Measurements from ENCODE around the gene PDSS2. TPM values are rescaled to one million over a fixed set of nuclear protein-coding genes. Genes with fewer than 3 reads are reported as not detected.

PDSS2 gene
- total and polyA plus RNA-seq, 9 of the 15 experiments (the other 6 are each of a cell fraction or from before 2014, with no cell fraction given): 5.8 to 21.1 (median 12.0) TPM

- TF ChIP-seq REST (IDR thresholded peaks at IDR 0.05; ENCODE audit: borderline replicate concordance) (peak; percentile 30; the same call in 1 of the 2 replicates), REST (CRISPR knock-in tag; IDR thresholded peaks at IDR 0.05; ENCODE audit: low read depth) (no peak), KLF13 (tag; IDR thresholded peaks at IDR 0.05; ENCODE audit: borderline replicate concordance, low read depth) (no peak), ZNF311 (CRISPR knock-in tag; IDR thresholded peaks at IDR 0.05) (no peak), ETV5 (CRISPR knock-in tag; IDR thresholded peaks at IDR 0.05; ENCODE audit: low read depth) (no peak), PHB (CRISPR knock-in tag; IDR thresholded peaks at IDR 0.05) (no peak)
These were observed 273.9 kb downstream of the PDSS2 start (continued) for GRCh38 chr6:107185391-107185970.
